HCT116 (cell line): ENCODE data around the gene MDM4. TPM values are rescaled to one million over a fixed set of nuclear protein-coding genes. Genes with fewer than 3 reads are reported as not detected.

Source experiments
- ATAC-seq: fragments of 200-7000 bp; cut with Tn5 transposase; 2 replicates; pipeline ENCODE4 v1.9.1; 2020; ENCODE audit warnings: mild to moderate bottlenecking, moderate library complexity
- BruUV-seq: library from RNA; stranded (reverse); fragments of 400-500 nt; replicated peaks from 2 replicates; lab custom pipeline; 2021; lab: Mats Ljungman, UMichigan
- CTCF ChIA-PET: fragments of 300-600 bp; sonication (Branson Sonifier 250); formaldehyde crosslinking; loops from one replicate; lab custom pipeline; 2021; ENCODE audit warnings: antibody characterized with exemption; lab: Charles Lee
- POLR2A ChIA-PET: fragments of 300-600, 350-600 bp; sonication (Branson Sonifier 250); formaldehyde crosslinking; loops from one replicate; lab custom pipeline; 2021; ENCODE audit warnings: antibody characterized with exemption; lab: Charles Lee
- RAD21 ChIA-PET, 2 experiments: fragments of 300-600 bp; sonication (Branson Sonifier 250); formaldehyde crosslinking; loops; one replicate each; lab custom pipeline; 2023; ENCODE audit warnings: low total read pairs in 2 of 2; ENCODE audit not compliant: uncharacterized antibody in 2 of 2, unreplicated experiment in 2 of 2, low non-redundant PET in 1 of 2; lab: Charles Lee
- DNase-seq: peaks from one replicate; pipeline ENCODE4 v3.0.0-alpha.2; 2010; ENCODE audit warnings: low read depth, low spot score
- H2AFZ ChIP-seq: fragments of 200-600 bp; shearing (Covaris generic), sonication (generic); 2 replicates; pipeline ENCODE4 v1.6.1; 2017; ENCODE audit warnings: low read depth, mixed run types, mixed read lengths, antibody characterized with exemption, low read length; ENCODE audit not compliant: poor library complexity, severe bottlenecking
- H3K27ac ChIP-seq: 2 replicates; pipeline ENCODE4 v1.5.1; 2012; ENCODE audit warnings: low read depth, low read length
- H3K27me3 ChIP-seq: fragments of 200-600 bp; sonication (generic); 2 replicates; pipeline ENCODE4 v1.6.1; 2016; ENCODE audit warnings: mixed run types, low read length, mixed read lengths; ENCODE audit not compliant: insufficient read depth
- H3K36me3 ChIP-seq, 2 experiments: fragments of 200-500 bp in 1 of 2; fragments of 200-600 bp in 1 of 2; sonication (Bioruptor generic) in 1 of 2; sonication (generic) in 1 of 2; 2 replicates each; pipeline versions ENCODE4 v1.5.1 to v1.6.1; 2014 to 2016; ENCODE audit warnings: low read length in 2 of 2, inconsistent platforms in 1 of 2, mixed read lengths in 1 of 2, mixed run types in 1 of 2; ENCODE audit not compliant: insufficient read depth in 2 of 2, control insufficient read depth in 1 of 2
- H3K4me1 ChIP-seq, 2 experiments: fragments of 200-600 bp in 1 of 2; sonication (generic) in 1 of 2; 2 replicates each; pipeline versions ENCODE4 v1.5.1 to v1.6.1; 2012 to 2017; ENCODE audit warnings: low read length in 2 of 2, inconsistent platforms in 1 of 2, mild to moderate bottlenecking in 1 of 2, mixed read lengths in 1 of 2, mixed run types in 1 of 2, moderate library complexity in 1 of 2; ENCODE audit not compliant: insufficient read depth in 2 of 2, control insufficient read depth in 1 of 2
- H3K4me2 ChIP-seq: fragments of 200-600 bp; sonication (generic); 2 replicates; pipeline ENCODE4 v1.6.1; 2017; ENCODE audit warnings: mixed run types, low read length, mixed read lengths
- H3K4me3 ChIP-seq, 2 experiments: fragments of 200-600 bp in 1 of 2; sonication (generic) in 1 of 2; replicated peaks in 1 of 2; 2 replicates each; pipeline ENCODE4 v1.5.1; 2011 to 2016; ENCODE audit warnings: low read length in 2 of 2, control low read depth in 1 of 2, low read depth in 1 of 2, mild to moderate bottlenecking in 1 of 2, mixed read lengths in 1 of 2, mixed run types in 1 of 2
- H3K79me2 ChIP-seq: fragments of 200-600 bp; sonication (generic); 2 replicates; pipeline ENCODE4 v1.6.1; 2017; ENCODE audit warnings: mild to moderate bottlenecking, mixed run types, low read length, moderate library complexity, mixed read lengths; ENCODE audit not compliant: insufficient read depth
- H3K9ac ChIP-seq: fragments of 200-600 bp; sonication (generic); 2 replicates; pipeline ENCODE4 v1.6.1; 2016; ENCODE audit warnings: low read length, mixed read lengths
- H3K9me2 ChIP-seq: fragments of 200-600 bp; sonication (generic), shearing (Covaris generic); 2 replicates; pipeline ENCODE4 v1.6.1; 2017; ENCODE audit warnings: mixed run types, mild to moderate bottlenecking, moderate library complexity; ENCODE audit not compliant: insufficient read depth
- H3K9me3 ChIP-seq, 2 experiments: fragments of 200-500 bp in 1 of 2; fragments of 200-600 bp in 1 of 2; sonication (Bioruptor generic) in 1 of 2; sonication (generic) in 1 of 2; 2 replicates each; pipeline ENCODE4 v1.6.1; 2014 to 2017; ENCODE audit warnings: low read length in 2 of 2, mixed read lengths in 2 of 2, inconsistent platforms in 1 of 2, low read depth in 1 of 2, mild to moderate bottlenecking in 1 of 2, mixed run types in 1 of 2, moderate library complexity in 1 of 2; ENCODE audit not compliant: control insufficient read depth in 1 of 2, insufficient read depth in 1 of 2
- H4K20me1 ChIP-seq: fragments of 200-600 bp; sonication (generic), shearing (Covaris generic); 2 replicates; pipeline ENCODE4 v1.6.1; 2017; ENCODE audit warnings: mixed run types, mild to moderate bottlenecking, moderate library complexity; ENCODE audit not compliant: insufficient read depth
- CBX3 ChIP-seq: IDR thresholded peaks from 2 replicates; pipeline ENCODE4 v1.6.1; 2012; ENCODE audit warnings: low read depth
- CEBPB ChIP-seq: IDR thresholded peaks from 2 replicates; pipeline ENCODE4 v1.6.1; 2012; ENCODE audit warnings: low read depth
- EGR1 ChIP-seq: IDR thresholded peaks from 2 replicates; pipeline ENCODE4 v1.6.1; 2012; ENCODE audit warnings: low read depth
- ELF1 ChIP-seq: IDR thresholded peaks from 2 replicates; pipeline ENCODE4 v1.6.1; 2012; ENCODE audit warnings: low read depth, borderline replicate concordance
- EZH2phosphoT487 ChIP-seq: fragments of 200-600 bp; IDR thresholded peaks from 2 replicates; pipeline ENCODE4 v1.6.1; 2018; ENCODE audit warnings: antibody characterized with exemption, borderline replicate concordance
- JUND ChIP-seq: IDR thresholded peaks from 2 replicates; pipeline ENCODE4 v1.6.1; 2012
- POLR2A ChIP-seq: IDR thresholded peaks from 2 replicates; pipeline ENCODE4 v1.7.0; 2011; ENCODE audit warnings: borderline replicate concordance; ENCODE audit not compliant: insufficient read depth, insufficient read length; ENCODE audit errors: extremely low read depth
- POLR2AphosphoS5 ChIP-seq: IDR thresholded peaks from 2 replicates; pipeline ENCODE4 v1.6.1; 2011; ENCODE audit warnings: mild to moderate bottlenecking, low read depth, low read length, moderate library complexity
- RAD21 ChIP-seq: IDR thresholded peaks from 2 replicates; pipeline ENCODE4 v1.6.1; 2012; ENCODE audit warnings: low read depth, mild to moderate bottlenecking
- SIN3A ChIP-seq: IDR thresholded peaks from 2 replicates; pipeline ENCODE4 v1.6.1; 2012; ENCODE audit warnings: low read depth
- SP1 ChIP-seq: IDR thresholded peaks from 2 replicates; pipeline ENCODE4 v1.6.1; 2012; ENCODE audit warnings: low read depth
- SRF ChIP-seq: IDR thresholded peaks from 2 replicates; pipeline ENCODE4 v1.6.1; 2012; ENCODE audit warnings: low read depth
- TCF7L2 ChIP-seq: IDR thresholded peaks from 2 replicates; pipeline ENCODE4 v1.7.0; 2011; ENCODE audit warnings: borderline replicate concordance, inconsistent platforms; ENCODE audit not compliant: insufficient read depth, insufficient read length; ENCODE audit errors: extremely low read depth
- YY1 ChIP-seq: IDR thresholded peaks from 2 replicates; pipeline ENCODE4 v1.6.1; 2011; ENCODE audit warnings: low read length, low read depth, moderate library complexity, mild to moderate bottlenecking; ENCODE audit not compliant: insufficient replicate concordance; ENCODE audit errors: extremely low read depth
- ZBTB33 ChIP-seq: IDR thresholded peaks from 2 replicates; pipeline ENCODE4 v1.6.1; 2011; ENCODE audit warnings: mild to moderate bottlenecking, low read length, moderate library complexity; ENCODE audit not compliant: insufficient replicate concordance; ENCODE audit errors: extremely low read depth
- ZNF274 ChIP-seq: fragments of 200-500 bp; sonication (Bioruptor generic); IDR thresholded peaks from 2 replicates; pipeline ENCODE4 v1.6.1; 2014; ENCODE audit warnings: mild to moderate bottlenecking, low read depth, low read length, inconsistent platforms
- intact Hi-C: fragments of 100-400 bp; cut with micrococcal nuclease; formaldehyde crosslinking; loops from 2 replicates; pipeline ENCODE4 v1.10.0; 2022
- total RNA-seq: library from RNA; stranded (reverse); gene quantifications from one replicate; pipeline ENCODE4 v1.2.1, GENCODE V29; 2021; ENCODE audit not compliant: unreplicated experiment
- TF ChIP-seq, protein P1 (sequence below): IDR thresholded peaks from 2 replicates; pipeline ENCODE4 v1.6.1; 2012

MDM4 gene
- total RNA-seq, 1 experiment from 2014 or later: 79.5 TPM

GRCh38 chr1:204568576-204569315 is 52.5 kb downstream of the MDM4 start:
- RAD21 ChIA-PET: no interaction called here
- intact Hi-C loops: loop anchor here (10.0 kb wide), 1 partner anchor 376 kb away; no protein-coding TSS in a partner anchor
- no peaks in the 10 kb centered on the region for H3K27me3 ChIP-seq
- no peak overlapping the region for H2AFZ ChIP-seq
- no peak for DNase-seq
- H3K9me2 ChIP-seq: no peaks in the 10 kb centered on the region
- TF ChIP-seq ELF1: no peak
- no TSS peak for BruUV-seq
- no peak overlapping the region for H3K9ac ChIP-seq
- no peak for ATAC-seq
- no peak overlapping the region for H3K4me2 ChIP-seq
- H4K20me1 ChIP-seq: no peaks in the 10 kb centered on the region
- H3K4me1 ChIP-seq: peaks cover 21 to 54% of the 10 kb centered on the region in 2 experiments
- H3K36me3 ChIP-seq: no peaks in the 10 kb centered on the region
- no peak overlapping the region for H3K4me3 ChIP-seq
- CTCF ChIA-PET: interaction anchor here (5.8 kb wide), 1 partner anchor 240 kb away, joined by 192 read pairs; no protein-coding TSS in a partner anchor
- POLR2A ChIA-PET: no interaction called here
- no peaks in the 10 kb centered on the region for H3K9me3 ChIP-seq
- H3K27ac ChIP-seq: no peak overlapping the region
- no peaks in the 10 kb centered on the region for H3K79me2 ChIP-seq

GRCh38 chr1:204569478-204569877 is 53.3 kb downstream of the MDM4 start:
- Histone ChIP-seq H3K9ac (no peak overlapping the region), H3K79me2 (no peaks in the 10 kb centered on the region), H3K27me3 (no peaks in the 10 kb centered on the region), H3K4me1 (peaks cover 21 to 56% of the 10 kb centered on the region in 2 experiments), H3K9me2 (no peaks in the 10 kb centered on the region), H3K9me3 (no peaks in the 10 kb centered on the region), H4K20me1 (no peaks in the 10 kb centered on the region), H3K4me3 (no peak overlapping the region), H2AFZ (no peak overlapping the region), H3K4me2 (peak overlapping the region; percentile 34; the same call in 1 of the 2 replicates), H3K27ac (no peak overlapping the region), H3K36me3 (no peaks in the 10 kb centered on the region)
- ChIA-PET RAD21 (interaction anchor here in 1 of 2 experiments (1.0 kb wide), 1 partner anchor 237 kb away, joined by 3 read pairs; no protein-coding TSS in a partner anchor), CTCF (interaction anchor here (5.8 kb wide), 1 partner anchor 239 kb away, joined by 192 read pairs; no protein-coding TSS in a partner anchor), POLR2A (no interaction called here)
- BruUV-seq: no TSS peak
- no peak for ATAC-seq
- no peak for DNase-seq
- intact Hi-C loops: loop anchor here (10.0 kb wide), 1 partner anchor 375 kb away; no protein-coding TSS in a partner anchor
- TF ChIP-seq POLR2A (no peak), CBX3 (no peak), YY1 (no peak), TCF7L2 (no peak), EZH2phosphoT487 (no peak), ZBTB33 (no peak), CEBPB (no peak), SIN3A (no peak), SP1 (no peak), RAD21 (no peak), POLR2AphosphoS5 (no peak), ZNF274 (no peak), JUND (no peak), EGR1 (no peak), SRF (no peak)
- TF ChIP-seq, protein P1, sequence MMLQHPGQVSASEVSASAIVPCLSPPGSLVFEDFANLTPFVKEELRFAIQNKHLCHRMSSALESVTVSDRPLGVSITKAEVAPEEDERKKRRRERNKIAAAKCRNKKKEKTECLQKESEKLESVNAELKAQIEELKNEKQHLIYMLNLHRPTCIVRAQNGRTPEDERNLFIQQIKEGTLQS: no peak
